Neural progenitor cell (in vitro differentiated cells): ENCODE results near the gene CORO7. TPM values are rescaled to one million over a fixed set of nuclear protein-coding genes. Genes with fewer than 3 reads are reported as not detected.

Experiments used
- DNase-seq: peaks from one replicate; pipeline ENCODE4 v3.0.0-alpha.2; 2016; ENCODE audit warnings: low spot score
- H2AFZ ChIP-seq: fragments of 200-600 bp; sonication (generic); replicated peaks from 2 replicates; pipeline ENCODE4 v1.6.1; 2016; ENCODE audit warnings: antibody characterized with exemption
- H3F3A ChIP-seq: fragments of 200-600 bp; sonication (generic); 2 replicates; pipeline ENCODE4 v1.6.1; 2016; ENCODE audit warnings: antibody characterized with exemption, low read depth
- H3K27ac ChIP-seq: fragments of 200-600 bp; sonication (generic); 2 replicates; pipeline ENCODE4 v1.5.1; 2016; ENCODE audit warnings: mild to moderate bottlenecking
- H3K27me3 ChIP-seq: fragments of 200-600 bp; sonication (generic); 2 replicates; pipeline ENCODE4 v1.6.1; 2016; ENCODE audit warnings: mild to moderate bottlenecking, moderate library complexity
- H3K36me3 ChIP-seq: fragments of 200-600 bp; sonication (generic); 2 replicates; pipeline ENCODE4 v1.5.1; 2016
- H3K4me1 ChIP-seq: fragments of 200-600 bp; sonication (generic); 2 replicates; pipeline ENCODE4 v1.6.1; 2016; ENCODE audit warnings: mixed run types
- H3K4me2 ChIP-seq: fragments of 200-600 bp; sonication (generic); 2 replicates; pipeline ENCODE4 v1.6.1; 2016
- H3K4me3 ChIP-seq: fragments of 200-600 bp; sonication (generic); 2 replicates; pipeline ENCODE4 v1.5.1; 2016
- H3K79me2 ChIP-seq: fragments of 200-600 bp; sonication (generic); 2 replicates; pipeline ENCODE4 v1.6.1; 2016; ENCODE audit warnings: low read depth
- H3K9ac ChIP-seq: fragments of 200-600 bp; sonication (generic); 2 replicates; pipeline ENCODE4 v1.6.1; 2016
- H3K9me3 ChIP-seq: fragments of 200-600 bp; sonication (generic); 2 replicates; pipeline ENCODE4 v1.5.1; 2016; ENCODE audit warnings: low read depth
- H4K20me1 ChIP-seq: fragments of 200-600 bp; sonication (generic); 2 replicates; pipeline ENCODE4 v1.6.1; 2016; ENCODE audit warnings: low read depth
- H3K27ac Mint-ChIP-seq: 3 replicates; pipeline ENCODE4 v1.8.0; 2021; ENCODE audit warnings: mixed read lengths
- H3K27me3 Mint-ChIP-seq: 2 replicates; pipeline ENCODE4 v1.8.0; 2022; ENCODE audit warnings: low read depth, mild to moderate bottlenecking, inconsistent platforms, moderate library complexity, mixed read lengths; ENCODE audit not compliant: insufficient read depth
- H3K36me3 Mint-ChIP-seq: 3 replicates; pipeline ENCODE4 v1.8.0; 2021; ENCODE audit warnings: mixed read lengths
- H3K4me1 Mint-ChIP-seq: 3 replicates; pipeline ENCODE4 v1.8.0; 2021; ENCODE audit warnings: mixed read lengths
- H3K4me3 Mint-ChIP-seq: 3 replicates; pipeline ENCODE4 v1.8.0; 2021; ENCODE audit warnings: mild to moderate bottlenecking, moderate library complexity, mixed read lengths
- H3K9me3 Mint-ChIP-seq: 3 replicates; pipeline ENCODE4 v1.8.0; 2020; ENCODE audit warnings: mixed read lengths
- EZH2 ChIP-seq: fragments of 200-600 bp; sonication (generic); IDR thresholded peaks from 2 replicates; pipeline ENCODE4 v1.6.1; 2017; ENCODE audit warnings: antibody characterized with exemption, mild to moderate bottlenecking, moderate library complexity
- EZH2phosphoT487 ChIP-seq: fragments of 200-600 bp; sonication (generic); IDR thresholded peaks from 2 replicates; pipeline ENCODE4 v1.6.1; 2017; ENCODE audit warnings: antibody characterized with exemption
- total RNA-seq: library from RNA; depleted of rRNA; stranded (reverse); fragments of >200 nt; gene quantifications from 2 replicates; pipeline ENCODE4 v1.2.3, GENCODE V29; 2015; ENCODE audit warnings: low replicate concordance
- TF ChIP-seq, protein P1 (sequence below): fragments of 200-600 bp; sonication (generic); IDR thresholded peaks from 2 replicates; pipeline ENCODE4 v1.5.1; 2017; ENCODE audit warnings: antibody characterized with exemption, mild to moderate bottlenecking

The CORO7 gene
- total RNA-seq, 1 donor from 2014 or later, result 6.8 TPM

- peaks cover 11% of the 10 kb centered on the region for H3K4me1 Mint-ChIP-seq
- Histone ChIP-seq H3K4me2 (no peak overlapping the region), H3K79me2 (no peaks in the 10 kb centered on the region), H3K36me3 (no peaks in the 10 kb centered on the region), H4K20me1 (no peaks in the 10 kb centered on the region), H3F3A (no peaks in the 10 kb centered on the region), H3K9ac (no peak overlapping the region), H3K27me3 (no peaks in the 10 kb centered on the region), H3K27ac (no peak overlapping the region), H2AFZ (no peak overlapping the region), H3K4me3 (no peak overlapping the region), H3K9me3 (no peaks in the 10 kb centered on the region), H3K4me1 (no peaks in the 10 kb centered on the region)
- H3K9me3 Mint-ChIP-seq, result no peaks in the 10 kb centered on the region
- TF ChIP-seq EZH2phosphoT487 (no peak), EZH2 (no peak)
- TF ChIP-seq, protein P1, sequence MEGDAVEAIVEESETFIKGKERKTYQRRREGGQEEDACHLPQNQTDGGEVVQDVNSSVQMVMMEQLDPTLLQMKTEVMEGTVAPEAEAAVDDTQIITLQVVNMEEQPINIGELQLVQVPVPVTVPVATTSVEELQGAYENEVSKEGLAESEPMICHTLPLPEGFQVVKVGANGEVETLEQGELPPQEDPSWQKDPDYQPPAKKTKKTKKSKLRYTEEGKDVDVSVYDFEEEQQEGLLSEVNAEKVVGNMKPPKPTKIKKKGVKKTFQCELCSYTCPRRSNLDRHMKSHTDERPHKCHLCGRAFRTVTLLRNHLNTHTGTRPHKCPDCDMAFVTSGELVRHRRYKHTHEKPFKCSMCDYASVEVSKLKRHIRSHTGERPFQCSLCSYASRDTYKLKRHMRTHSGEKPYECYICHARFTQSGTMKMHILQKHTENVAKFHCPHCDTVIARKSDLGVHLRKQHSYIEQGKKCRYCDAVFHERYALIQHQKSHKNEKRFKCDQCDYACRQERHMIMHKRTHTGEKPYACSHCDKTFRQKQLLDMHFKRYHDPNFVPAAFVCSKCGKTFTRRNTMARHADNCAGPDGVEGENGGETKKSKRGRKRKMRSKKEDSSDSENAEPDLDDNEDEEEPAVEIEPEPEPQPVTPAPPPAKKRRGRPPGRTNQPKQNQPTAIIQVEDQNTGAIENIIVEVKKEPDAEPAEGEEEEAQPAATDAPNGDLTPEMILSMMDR, result no peak
- peaks cover 2% of the 10 kb centered on the region for H3K36me3 Mint-ChIP-seq
- H3K27ac Mint-ChIP-seq, result no peak overlapping the region
- DNase-seq, result no peak
- H3K4me3 Mint-ChIP-seq, result no peak overlapping the region
- H3K27me3 Mint-ChIP-seq, result peaks cover 8% of the 10 kb centered on the region
Observed at GRCh38 chr16:4365014-4365406, 51.4 kb downstream of the CORO7 start.

DNA sequence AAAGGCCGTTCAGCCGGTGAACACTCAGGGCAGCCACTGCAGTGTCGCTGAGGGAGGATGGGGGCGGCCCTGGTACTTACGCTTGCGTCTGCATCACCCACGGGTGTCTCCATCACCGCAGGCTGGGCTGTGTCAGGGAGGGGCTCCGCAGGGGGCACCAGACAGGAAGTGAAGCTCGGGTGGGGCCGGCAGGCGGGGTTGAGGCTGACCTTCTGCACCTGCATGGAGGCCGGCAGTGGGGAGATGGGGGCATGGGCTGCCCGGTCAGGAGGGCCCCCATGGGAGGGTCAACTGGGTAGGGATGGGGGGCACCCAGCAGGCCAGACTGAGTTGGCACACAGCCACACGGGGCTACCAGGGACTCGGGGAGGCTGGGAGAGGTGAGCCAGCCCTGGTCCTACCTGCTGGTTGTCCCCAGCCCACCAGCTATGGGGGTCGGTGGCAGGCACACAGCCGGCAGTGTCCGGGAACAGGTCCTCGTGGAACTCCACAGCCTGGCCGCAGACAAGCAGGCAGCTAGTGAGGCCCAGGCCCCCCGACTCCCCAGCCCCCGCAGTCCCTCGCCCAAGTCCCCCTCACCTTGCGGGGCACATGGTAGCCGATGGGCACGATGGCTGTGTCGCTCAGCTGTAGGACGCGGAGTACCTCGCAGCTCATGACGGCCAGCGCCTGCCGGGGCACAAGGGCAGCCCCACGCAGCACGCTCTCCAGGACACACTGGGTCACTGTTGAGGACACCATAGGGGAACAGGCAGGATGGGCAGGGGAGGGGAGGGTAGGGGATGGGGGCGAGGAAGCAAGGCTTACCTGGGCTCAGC, 52.0 kb downstream of the CORO7 start:
- Mint-ChIP-seq H3K36me3 (peaks cover 2% of the 10 kb centered on the region), H3K27me3 (peaks cover 8% of the 10 kb centered on the region), H3K4me3 (no peak overlapping the region), H3K4me1 (peaks cover 11% of the 10 kb centered on the region), H3K9me3 (no peaks in the 10 kb centered on the region), H3K27ac (no peak overlapping the region)
- no peaks in the 10 kb centered on the region for H3K79me2 ChIP-seq
- H3K27me3 ChIP-seq, result no peaks in the 10 kb centered on the region
- H3F3A ChIP-seq, result no peaks in the 10 kb centered on the region
- TF ChIP-seq, protein P1, result no peak
- TF ChIP-seq EZH2phosphoT487 (no peak), EZH2 (no peak)
- no peak overlapping the region for H2AFZ ChIP-seq
- H3K4me1 ChIP-seq, result no peaks in the 10 kb centered on the region
- no peak overlapping the region for H3K4me2 ChIP-seq
- H3K27ac ChIP-seq, result no peak overlapping the region
- no peaks in the 10 kb centered on the region for H3K36me3 ChIP-seq
- DNase-seq, result no peak
- H3K9ac ChIP-seq, result no peak overlapping the region
- H4K20me1 ChIP-seq, result no peaks in the 10 kb centered on the region
- no peaks in the 10 kb centered on the region for H3K9me3 ChIP-seq
- H3K4me3 ChIP-seq, result no peak overlapping the region

DNA sequence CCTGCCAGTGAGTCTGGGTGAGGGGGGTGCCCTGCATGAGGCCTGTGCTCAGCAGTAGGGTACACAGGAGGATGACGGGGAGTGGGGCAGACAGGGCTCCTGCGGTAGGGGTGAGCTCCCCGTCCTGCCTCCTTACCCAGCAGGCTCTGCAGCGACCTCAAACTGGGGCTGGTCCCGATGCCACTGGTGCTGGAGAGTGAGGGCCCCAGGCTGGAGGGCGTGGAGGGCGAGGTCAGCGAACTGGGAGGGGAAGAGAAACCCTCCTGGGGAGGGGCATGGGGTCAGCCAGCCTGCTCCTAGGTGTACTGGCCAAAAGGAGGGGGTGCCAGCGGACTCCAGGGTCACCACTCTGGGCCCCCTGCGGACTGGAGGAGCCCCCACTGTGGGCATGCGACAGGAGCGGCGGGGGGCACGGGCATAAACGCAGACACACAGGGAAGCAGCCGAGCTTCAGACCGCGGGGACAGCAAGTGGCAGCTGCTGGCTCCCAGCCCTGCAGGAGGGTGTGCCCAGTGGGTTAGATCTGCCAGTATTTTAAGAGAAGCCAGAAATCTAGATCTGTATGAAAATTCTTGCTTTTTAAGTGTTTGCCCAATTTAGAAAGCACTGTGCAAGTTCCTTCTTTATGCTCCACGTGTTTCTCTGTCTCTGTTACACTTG, 53.8 kb downstream of the CORO7 start:
- peaks cover 13% of the 10 kb centered on the region for H3K4me1 Mint-ChIP-seq
- no peak for DNase-seq
- no peak overlapping the region for H3K4me3 Mint-ChIP-seq
- no peak overlapping the region for H3K4me2 ChIP-seq
- H3K27ac ChIP-seq, result no peak overlapping the region
- no peaks in the 10 kb centered on the region for H3F3A ChIP-seq
- no peaks in the 10 kb centered on the region for H3K36me3 ChIP-seq
- TF ChIP-seq EZH2 (no peak), EZH2phosphoT487 (no peak)
- TF ChIP-seq, protein P1, result no peak
- H3K79me2 ChIP-seq, result no peaks in the 10 kb centered on the region
- no peak overlapping the region for H3K9ac ChIP-seq
- peaks cover 2% of the 10 kb centered on the region for H3K27me3 Mint-ChIP-seq
- H3K4me3 ChIP-seq, result no peak overlapping the region
- no peaks in the 10 kb centered on the region for H3K9me3 Mint-ChIP-seq
- peaks cover 2% of the 10 kb centered on the region for H3K36me3 Mint-ChIP-seq
- H3K9me3 ChIP-seq, result no peaks in the 10 kb centered on the region
- H3K4me1 ChIP-seq, result no peaks in the 10 kb centered on the region
- no peaks in the 10 kb centered on the region for H4K20me1 ChIP-seq
- H2AFZ ChIP-seq, result no peak overlapping the region
- no peaks in the 10 kb centered on the region for H3K27me3 ChIP-seq
- peak overlapping the region; percentile 76 for H3K27ac Mint-ChIP-seq
